H1 (cell line): ENCODE data around the gene CLEC16A. TPM values are rescaled to one million over a fixed set of nuclear protein-coding genes. Genes with fewer than 3 reads are reported as not detected.

ENCODE experiments used
- CTCF ChIA-PET: fragments of 300-600 bp; sonication (Branson Sonifier 250); formaldehyde crosslinking; loops from one replicate; lab custom pipeline; 2021; ENCODE audit not compliant: partially characterized antibody; lab: Charles Lee
- POLR2A ChIA-PET: fragments of 300-600 bp; sonication (Branson Sonifier 250); formaldehyde crosslinking; loops from one replicate; lab custom pipeline; 2021; ENCODE audit warnings: inconsistent platforms; ENCODE audit not compliant: partially characterized antibody; lab: Charles Lee
- DNase-seq, 2 experiments: peaks; one replicate each; pipeline versions ENCODE4 v3.0.0 to v3.0.0-alpha.2; 2010 to 2022; ENCODE audit warnings: low spot score in 2 of 2, low read depth in 1 of 2, mixed read lengths in 1 of 2
- FAIRE-seq: peaks from 2 replicates; lab custom pipeline; 2011; peaks lifted over from hg19 to GRCh38; lab: Jason Lieb, UNC
- H2AFZ ChIP-seq: 2 replicates; pipeline ENCODE4 v1.8.1; 2012; ENCODE audit warnings: low read length, inconsistent platforms
- H2AK5ac ChIP-seq: 2 replicates; pipeline ENCODE4 v1.6.1; 2013; ENCODE audit warnings: low read depth, low read length
- H2BK120ac ChIP-seq: replicated peaks from 2 replicates; pipeline ENCODE3; 2013; ENCODE audit warnings: low read depth, low read length, inconsistent platforms
- H2BK12ac ChIP-seq: 2 replicates; pipeline ENCODE4 v1.6.1; 2013; ENCODE audit warnings: low read depth, low read length
- H2BK15ac ChIP-seq: 2 replicates; pipeline ENCODE4 v1.6.1; 2013; ENCODE audit warnings: low read length
- H2BK20ac ChIP-seq: 2 replicates; pipeline ENCODE4 v1.6.1; 2013; ENCODE audit warnings: low read length
- H2BK5ac ChIP-seq: 2 replicates; pipeline ENCODE4 v1.6.1; 2013; ENCODE audit warnings: low read depth, low read length
- H3K14ac ChIP-seq: 2 replicates; pipeline ENCODE4 v1.6.1; 2013; ENCODE audit warnings: inconsistent platforms; ENCODE audit not compliant: insufficient read length
- H3K18ac ChIP-seq: 2 replicates; pipeline ENCODE4 v1.6.1; 2013; ENCODE audit warnings: low read length; ENCODE audit errors: extremely low read depth
- H3K23ac ChIP-seq: 2 replicates; pipeline ENCODE4 v1.6.1; 2013; ENCODE audit warnings: inconsistent platforms; ENCODE audit not compliant: insufficient read length
- H3K23me2 ChIP-seq: 2 replicates; pipeline ENCODE4 v1.6.1; 2013; ENCODE audit warnings: low read depth, low read length
- H3K27ac ChIP-seq: 2 replicates; pipeline ENCODE4 v1.6.1; 2011; ENCODE audit warnings: low read depth, low read length, inconsistent platforms
- H3K27me3 ChIP-seq, 4 experiments: replicated peaks in 1 of 4; 1 replicate in 1 of 4; 2 replicates in 3 of 4; pipeline versions ENCODE4 v1.6.1 to v1.8.1; 2011 to 2013; ENCODE audit warnings: low read length in 3 of 4, mild to moderate bottlenecking in 3 of 4, inconsistent platforms in 2 of 4, mixed read lengths in 2 of 4, moderate library complexity in 1 of 4; ENCODE audit not compliant: control insufficient read depth in 3 of 4, insufficient read depth in 3 of 4; ENCODE audit errors: extremely low read depth in 1 of 4
- H3K36me3 ChIP-seq, 4 experiments: 2 replicates each; pipeline versions ENCODE4 v1.6.1 to v1.8.1; 2011 to 2013; ENCODE audit warnings: mild to moderate bottlenecking in 4 of 4, low read length in 3 of 4, moderate library complexity in 2 of 4, control low read depth in 1 of 4, inconsistent platforms in 1 of 4; ENCODE audit not compliant: insufficient read depth in 4 of 4, control insufficient read depth in 2 of 4
- H3K4ac ChIP-seq: replicated peaks from 2 replicates; pipeline ENCODE3; 2013; ENCODE audit warnings: low read length, low read depth, mixed read lengths, inconsistent platforms; ENCODE audit not compliant: insufficient read length
- H3K4me1 ChIP-seq, 4 experiments: replicated peaks in 1 of 4; 1 replicate in 1 of 4; 2 replicates in 3 of 4; pipeline versions ENCODE4 v1.6.1 to v1.8.1; 2011 to 2013; ENCODE audit warnings: low read length in 3 of 4, inconsistent platforms in 2 of 4, mixed read lengths in 1 of 4; ENCODE audit not compliant: insufficient read depth in 4 of 4, control insufficient read depth in 3 of 4
- H3K4me2 ChIP-seq, 2 experiments: 2 replicates each; pipeline versions ENCODE4 v1.6.1 to v1.8.1; 2011 to 2013; ENCODE audit warnings: low read depth in 2 of 2, low read length in 2 of 2, control low read depth in 1 of 2, inconsistent platforms in 1 of 2, mild to moderate bottlenecking in 1 of 2; ENCODE audit not compliant: insufficient read depth in 1 of 2
- H3K4me3 ChIP-seq, 4 experiments: fragments of 200-600, 300-600 bp in 1 of 4; sonication (generic), shearing (Covaris generic), sonication (Bioruptor Twin) in 1 of 4; 2 replicates each; pipeline versions ENCODE4 v1.5.1 to v1.8.1; 2011 to 2016; ENCODE audit warnings: low read length in 4 of 4, low read depth in 3 of 4, control low read depth in 2 of 4, inconsistent platforms in 2 of 4, mild to moderate bottlenecking in 2 of 4, mixed read lengths in 1 of 4, moderate library complexity in 1 of 4; ENCODE audit not compliant: insufficient read depth in 2 of 4; ENCODE audit errors: extremely low read depth in 1 of 4
- H3K56ac ChIP-seq: replicated peaks from 2 replicates; pipeline ENCODE3; 2013; ENCODE audit warnings: low read depth, mild to moderate bottlenecking, mixed read lengths, low read length, inconsistent platforms; ENCODE audit not compliant: insufficient read length
- H3K79me1 ChIP-seq: 2 replicates; pipeline ENCODE4 v1.6.1; 2013; ENCODE audit warnings: low read depth, low read length, control low read depth
- H3K79me2 ChIP-seq, 2 experiments: 2 replicates each; pipeline versions ENCODE4 v1.6.1 to v1.8.1; 2012 to 2013; ENCODE audit warnings: low read length in 2 of 2, mild to moderate bottlenecking in 2 of 2, inconsistent platforms in 1 of 2; ENCODE audit not compliant: insufficient read depth in 2 of 2, control insufficient read depth in 1 of 2
- H3K9ac ChIP-seq, 4 experiments: replicated peaks in 1 of 4; 1 replicate in 1 of 4; 2 replicates in 3 of 4; pipeline versions ENCODE4 v1.6.1 to v1.8.1; 2011 to 2013; ENCODE audit warnings: low read depth in 3 of 4, low read length in 3 of 4, control low read depth in 2 of 4, mild to moderate bottlenecking in 2 of 4, moderate library complexity in 2 of 4, inconsistent platforms in 1 of 4; ENCODE audit errors: extremely low read depth in 1 of 4
- H3K9me3 ChIP-seq, 2 experiments: 2 replicates each; pipeline versions ENCODE4 v1.6.1 to v1.8.1; 2012 to 2013; ENCODE audit warnings: mild to moderate bottlenecking in 2 of 2, moderate library complexity in 2 of 2, control low read depth in 1 of 2, inconsistent platforms in 1 of 2, low read depth in 1 of 2, low read length in 1 of 2, mixed read lengths in 1 of 2; ENCODE audit not compliant: insufficient read depth in 2 of 2
- H4K20me1 ChIP-seq, 2 experiments: replicated peaks in 1 of 2; 2 replicates each; pipeline versions ENCODE3 to v1.8.1; 2011 to 2013; ENCODE audit warnings: inconsistent platforms in 2 of 2, low read length in 2 of 2, mild to moderate bottlenecking in 1 of 2; ENCODE audit not compliant: insufficient read depth in 2 of 2, control insufficient read depth in 1 of 2
- H4K5ac ChIP-seq: 2 replicates; pipeline ENCODE4 v1.6.1; 2013; ENCODE audit warnings: low read length, low read depth, mixed read lengths, inconsistent platforms; ENCODE audit not compliant: insufficient read length
- H4K8ac ChIP-seq: 2 replicates; pipeline ENCODE4 v1.8.0; 2013; ENCODE audit warnings: mild to moderate bottlenecking, moderate library complexity, low read length, inconsistent platforms; ENCODE audit not compliant: insufficient read depth; ENCODE audit errors: extremely low read depth
- H4K91ac ChIP-seq: replicated peaks from 2 replicates; pipeline ENCODE3; 2013; ENCODE audit warnings: low read length, mixed read lengths, inconsistent platforms; ENCODE audit not compliant: insufficient read length
- BRCA1 ChIP-seq: IDR thresholded peaks from 2 replicates; pipeline ENCODE4 v1.6.1; 2012; ENCODE audit warnings: low read depth, low read length, improper control_type of control experiment
- CREB1 ChIP-seq: IDR thresholded peaks from 2 replicates; pipeline ENCODE4 v1.6.1; 2012; ENCODE audit warnings: inconsistent platforms
- EP300 ChIP-seq, 2 experiments: IDR thresholded peaks; 1 replicate in 1 of 2; 2 replicates in 1 of 2; pipeline ENCODE4 v1.6.1; 2011 to 2012; ENCODE audit warnings: low read depth in 2 of 2, low read length in 2 of 2, mild to moderate bottlenecking in 2 of 2, borderline replicate concordance in 1 of 2, inconsistent platforms in 1 of 2, moderate library complexity in 1 of 2
- FOSL1 ChIP-seq: IDR thresholded peaks from 2 replicates; pipeline ENCODE4 v1.6.1; 2011; ENCODE audit warnings: mild to moderate bottlenecking, low read depth, low read length, moderate library complexity; ENCODE audit not compliant: insufficient read depth
- GABPA ChIP-seq: IDR thresholded peaks from 2 replicates; pipeline ENCODE4 v1.6.1; 2011; ENCODE audit warnings: mild to moderate bottlenecking, low read length, moderate library complexity, borderline replicate concordance; ENCODE audit not compliant: insufficient read depth
- HDAC6 ChIP-seq: IDR thresholded peaks from one replicate; pipeline ENCODE4 v1.7.1; 2012; ENCODE audit warnings: low read depth, mild to moderate bottlenecking, inconsistent platforms, low read length, moderate library complexity
- RBBP5 ChIP-seq: IDR thresholded peaks from 2 replicates; pipeline ENCODE4 v1.7.1; 2012; ENCODE audit warnings: low read depth, mild to moderate bottlenecking, inconsistent platforms, low read length, moderate library complexity, borderline replicate concordance
- SAP30 ChIP-seq: fragments of 300-600 bp; sonication (generic); IDR thresholded peaks from 2 replicates; pipeline ENCODE4 v1.7.1; 2012; ENCODE audit warnings: low read length, moderate library complexity, mild to moderate bottlenecking, inconsistent platforms; ENCODE audit not compliant: insufficient read depth, insufficient replicate concordance
- SIX5 ChIP-seq: IDR thresholded peaks from 2 replicates; pipeline ENCODE4 v1.6.1; 2011; ENCODE audit warnings: mild to moderate bottlenecking, low read depth, low read length
- TEAD4 ChIP-seq: IDR thresholded peaks from 2 replicates; pipeline ENCODE4 v1.6.1; 2012; ENCODE audit warnings: low read depth, low read length, inconsistent platforms, mixed read lengths
- WGBS, 2 experiments: shearing (Covaris generic) in 1 of 2; methylation state at CpG; one replicate each; pipeline versions ENCODE4 v1.1.6 to v1.1.7; 2013 to 2015; ENCODE audit warnings: low lambda C conversion rate in 2 of 2, mixed read lengths in 2 of 2, inconsistent platforms in 1 of 2, low coverage in 1 of 2, missing lambda C conversion rate in 1 of 2; ENCODE audit not compliant: insufficient replicate concordance in 2 of 2, insufficient coverage in 1 of 2, insufficient read length in 1 of 2; ENCODE audit errors: extremely low coverage in 1 of 2, missing lambda C conversion rate in 1 of 2; 5-methylcytosine and 5-hydroxymethylcytosine counted together
- polyA plus RNA-seq, 7 experiments: library from polyadenylated mRNA; depleted of rRNA in 3 of 7; stranded (reverse) in 5 of 7; unstranded in 2 of 7; fragments of >200 nt in 5 of 7; fragments of 200-250 nt in 2 of 7; gene quantifications; 1 replicate in 5 of 7; 2 replicates in 1 of 7; 4 replicates in 1 of 7; pipeline versions ENCODE4 v1.2.1 to v1.2.3, GENCODE V29; 2011 to 2013; ENCODE audit warnings: missing spikeins in 2 of 7, mixed read lengths in 2 of 7
- total RNA-seq: library from RNA; stranded (reverse); fragmentation: NEBNext Ultra II Directional; extraction: Animal tissue kit (Norgen Biotek cat#: 25700); gene quantifications from 2 replicates; pipeline ENCODE4 v1.2.1, GENCODE V29; 2021
- TF ChIP-seq, protein P1 (sequence below): IDR thresholded peaks from 2 replicates; pipeline ENCODE4 v1.6.1; 2012; ENCODE audit warnings: low read length, inconsistent platforms

The CLEC16A gene
- total and polyA plus RNA-seq, 2 of the 8 experiments (the other 6 are each of a cell fraction or from before 2014, with no cell fraction given) = 7.6 to 19.3 TPM

GRCh38 chr16:11101283-11101682 lies 156.9 kb downstream of the CLEC16A start:
- Histone ChIP-seq H4K5ac (no peak overlapping the region), H3K23me2 (no peaks in the 10 kb centered on the region), H3K27ac (no peak overlapping the region), H4K91ac (no peak overlapping the region), H3K4me3 (no peak overlapping the region), H2BK5ac (0 out of 2 replicates have a peak overlapping the region, but pooled peaks have one; percentile 28), H3K27me3 (no peaks in the 10 kb centered on the region), H2AK5ac (no peak overlapping the region), H2BK120ac (no peak overlapping the region), H3K9me3 (no peaks in the 10 kb centered on the region), H3K4ac (no peak overlapping the region), H3K18ac (no peak overlapping the region), H3K56ac (no peak overlapping the region), H3K36me3 (no peaks in the 10 kb centered on the region), H2BK20ac (no peak overlapping the region), H3K4me2 (no peak overlapping the region), H3K14ac (no peak overlapping the region), H4K20me1 (no peaks in the 10 kb centered on the region), H3K4me1 (no peaks in the 10 kb centered on the region; a peak in 3 of 7 replicates), H2BK12ac (peak overlapping the region; percentile 91), H3K23ac (no peak overlapping the region), H3K9ac (no peak overlapping the region), H4K8ac (no peak overlapping the region), H3K79me2 (no peaks in the 10 kb centered on the region), H2AFZ (no peak overlapping the region), H3K79me1 (no peaks in the 10 kb centered on the region), H2BK15ac (no peak overlapping the region)
- ChIA-PET POLR2A (no interaction called here), CTCF (interaction anchor here (1.2 to 1.5 kb wide), 4 partner anchors 9 to 286 kb away, joined by 3 to 5 read pairs (median 3); no protein-coding TSS in a partner anchor)
- no peak for FAIRE-seq
- DNase-seq = no peak
- WGBS, 2 experiments = 89% methylated on average over 6 of the region's 6 CpGs; no CpG with 5 or more reads in 1 of the 2 experiments
- TF ChIP-seq, protein P1, sequence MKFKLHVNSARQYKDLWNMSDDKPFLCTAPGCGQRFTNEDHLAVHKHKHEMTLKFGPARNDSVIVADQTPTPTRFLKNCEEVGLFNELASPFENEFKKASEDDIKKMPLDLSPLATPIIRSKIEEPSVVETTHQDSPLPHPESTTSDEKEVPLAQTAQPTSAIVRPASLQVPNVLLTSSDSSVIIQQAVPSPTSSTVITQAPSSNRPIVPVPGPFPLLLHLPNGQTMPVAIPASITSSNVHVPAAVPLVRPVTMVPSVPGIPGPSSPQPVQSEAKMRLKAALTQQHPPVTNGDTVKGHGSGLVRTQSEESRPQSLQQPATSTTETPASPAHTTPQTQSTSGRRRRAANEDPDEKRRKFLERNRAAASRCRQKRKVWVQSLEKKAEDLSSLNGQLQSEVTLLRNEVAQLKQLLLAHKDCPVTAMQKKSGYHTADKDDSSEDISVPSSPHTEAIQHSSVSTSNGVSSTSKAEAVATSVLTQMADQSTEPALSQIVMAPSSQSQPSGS = no peak
- TF ChIP-seq HDAC6 (no peak), CREB1 (no peak), RBBP5 (no peak), BRCA1 (no peak), EP300 (IDR thresholded peaks at IDR 0.05; ENCODE audit: borderline replicate concordance in 1 of 2, low read depth in 2 of 2, low read length in 2 of 2) (no peak), TEAD4 (no peak), FOSL1 (no peak), GABPA (no peak), SIX5 (no peak), SAP30 (no peak)
